ENCODE data around the gene POGLUT2.

Gene POGLUT2

DNA sequence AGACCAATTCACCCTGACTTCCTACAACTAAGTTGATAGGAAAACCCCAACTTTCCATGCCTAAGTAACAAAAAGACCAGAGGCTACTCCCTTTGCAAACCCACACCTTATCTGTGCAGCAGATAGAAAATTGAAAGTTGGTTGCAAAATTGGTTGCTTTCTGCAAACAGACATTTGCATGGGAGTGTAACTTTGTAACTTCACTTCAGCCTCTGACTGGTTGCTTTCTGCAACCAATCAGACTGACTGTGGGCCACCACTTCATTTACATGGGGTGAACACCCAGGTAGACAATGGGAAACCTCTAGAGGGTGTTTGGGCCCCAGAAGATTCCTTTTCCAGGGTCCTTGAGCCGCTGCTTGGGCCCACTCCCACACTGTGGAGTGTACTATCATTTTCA is 35.0 kb downstream of the POGLUT2 start:
- DNase-seq, result no peak

DNA sequence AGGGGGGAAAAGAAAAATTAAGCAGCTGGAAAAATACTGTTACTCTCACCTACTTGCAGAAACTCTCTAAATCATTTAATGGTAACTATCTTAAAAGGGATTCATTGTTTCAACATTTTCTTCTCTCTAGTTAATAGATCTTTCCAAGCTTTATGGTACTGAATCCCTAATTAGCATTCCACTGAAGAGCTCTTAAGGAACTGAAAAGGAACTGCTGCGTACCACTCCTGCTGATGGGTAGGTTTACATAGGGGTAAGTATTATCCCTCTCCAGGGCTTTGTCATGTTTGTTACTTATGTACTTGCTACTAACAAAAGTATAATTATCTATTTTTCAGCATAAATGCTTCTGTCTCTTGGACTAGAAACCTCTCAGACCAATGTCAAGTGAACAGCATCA is 37.7 kb downstream of the POGLUT2 start:
- no peak for DNase-seq

GRCh38 chr13:102758842-102759241 is 39.9 kb downstream of the POGLUT2 start:
- no peak for DNase-seq

DNA sequence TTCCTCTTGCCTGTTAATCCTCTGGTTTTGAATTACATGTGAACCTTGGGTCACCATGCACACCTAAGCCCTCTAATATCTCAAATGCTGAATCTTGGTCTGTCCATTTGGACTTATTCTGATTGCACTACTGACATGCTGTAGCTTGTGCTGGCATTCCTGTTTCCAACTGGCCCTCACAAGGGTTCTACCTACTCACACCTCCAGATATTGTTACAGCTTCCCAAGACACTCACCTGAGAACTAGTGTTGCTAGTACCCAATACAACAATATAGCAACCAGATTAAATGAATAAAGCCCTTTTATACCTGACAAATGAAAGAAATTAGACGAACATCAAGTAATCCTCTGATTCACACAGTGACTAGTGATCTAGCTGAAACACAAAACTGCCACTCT is 41.8 kb downstream of the POGLUT2 start:
- no peak for DNase-seq

GRCh38 chr13:102751886-102752285 is 46.9 kb downstream of the POGLUT2 start:
- no peak for DNase-seq

GRCh38 chr13:102742506-102742905 is 56.3 kb downstream of the POGLUT2 start:
- no peak for DNase-seq

GRCh38 chr13:102742101-102742500 is 56.7 kb downstream of the POGLUT2 start:
- no peak for DNase-seq
